ENCODE results near the gene TESK2.
A peak's percentile ranks its signal among the peaks of the same experiment; 100 is the strongest.

Gene TESK2

DNA sequence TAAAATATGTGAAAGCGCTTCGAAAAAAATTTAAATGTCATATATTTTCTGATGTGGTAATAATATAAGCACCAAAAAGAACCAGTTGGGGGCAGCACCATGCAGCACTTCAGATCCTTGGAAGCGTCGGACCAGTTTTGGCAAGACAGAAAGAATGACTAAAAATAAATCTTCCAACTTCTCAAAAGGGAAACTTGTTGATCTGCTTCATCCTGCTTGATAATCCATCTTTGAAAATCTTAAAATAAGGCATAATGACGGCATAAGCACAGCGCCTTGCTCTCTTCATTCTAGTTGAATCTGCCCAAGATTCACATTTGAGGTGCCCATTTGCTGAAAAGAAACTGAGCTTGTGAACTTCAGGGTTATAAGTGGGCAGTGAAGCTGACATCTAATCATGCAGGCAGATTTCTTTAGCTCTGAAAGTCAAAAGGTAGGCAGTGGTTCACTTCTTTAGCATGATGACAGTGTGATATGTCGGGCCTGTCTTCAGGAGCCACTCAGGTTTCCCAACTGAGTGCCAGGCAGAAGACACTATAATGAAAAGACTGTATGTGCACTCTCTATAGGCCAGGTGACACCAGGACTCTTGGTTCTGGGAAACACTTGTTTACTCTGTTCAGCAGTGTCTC lies 131.0 kb downstream of the TESK2 start:
- in situ Hi-C loops (cut with MboI; ENCODE audit: low pct_unique_long_range_greater_than_20kb, low sequenced_read_pairs, unreplicated experiment): loop anchor here (5.0 to 10.0 kb wide), 3 partner anchors 55 to 215 kb away; partner anchors contain the start of gene TESK2
- TF ChIP-seq, protein P1, sequence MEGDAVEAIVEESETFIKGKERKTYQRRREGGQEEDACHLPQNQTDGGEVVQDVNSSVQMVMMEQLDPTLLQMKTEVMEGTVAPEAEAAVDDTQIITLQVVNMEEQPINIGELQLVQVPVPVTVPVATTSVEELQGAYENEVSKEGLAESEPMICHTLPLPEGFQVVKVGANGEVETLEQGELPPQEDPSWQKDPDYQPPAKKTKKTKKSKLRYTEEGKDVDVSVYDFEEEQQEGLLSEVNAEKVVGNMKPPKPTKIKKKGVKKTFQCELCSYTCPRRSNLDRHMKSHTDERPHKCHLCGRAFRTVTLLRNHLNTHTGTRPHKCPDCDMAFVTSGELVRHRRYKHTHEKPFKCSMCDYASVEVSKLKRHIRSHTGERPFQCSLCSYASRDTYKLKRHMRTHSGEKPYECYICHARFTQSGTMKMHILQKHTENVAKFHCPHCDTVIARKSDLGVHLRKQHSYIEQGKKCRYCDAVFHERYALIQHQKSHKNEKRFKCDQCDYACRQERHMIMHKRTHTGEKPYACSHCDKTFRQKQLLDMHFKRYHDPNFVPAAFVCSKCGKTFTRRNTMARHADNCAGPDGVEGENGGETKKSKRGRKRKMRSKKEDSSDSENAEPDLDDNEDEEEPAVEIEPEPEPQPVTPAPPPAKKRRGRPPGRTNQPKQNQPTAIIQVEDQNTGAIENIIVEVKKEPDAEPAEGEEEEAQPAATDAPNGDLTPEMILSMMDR (IDR thresholded peaks at IDR 0.05; ENCODE audit: extremely low read depth, insufficient read depth, missing control alignments): peak; percentile 72

DNA sequence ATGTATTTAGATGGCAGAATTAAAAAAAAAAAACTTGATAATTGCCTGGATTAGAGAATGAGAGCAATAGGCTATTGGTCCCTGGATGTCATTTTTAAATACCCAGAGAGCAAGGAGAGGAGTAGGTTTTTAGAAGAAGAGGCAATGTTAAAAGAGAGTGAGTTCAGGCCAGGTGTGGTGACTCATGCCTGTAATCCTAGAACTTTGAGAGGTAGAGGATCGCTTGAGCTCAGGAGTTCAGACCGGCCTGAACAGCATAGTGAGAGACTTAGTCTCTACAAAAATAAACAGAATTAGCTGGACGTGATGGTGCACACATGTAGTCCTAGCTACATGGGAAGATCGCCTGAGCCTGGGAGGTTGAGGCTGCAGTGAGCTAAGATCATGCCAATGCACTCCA lies 134.8 kb downstream of the TESK2 start:
- DNase-seq (ENCODE audit: low spot score): no peak
- in situ Hi-C loops (cut with MboI; ENCODE audit: low pct_unique_long_range_greater_than_20kb, low sequenced_read_pairs, unreplicated experiment): loop anchor here (5.0 kb wide), 1 partner anchor 136 kb away; the partner anchor contains the start of gene TESK2
- TF ChIP-seq, protein P1 (IDR thresholded peaks at IDR 0.05; ENCODE audit: extremely low read depth, insufficient read depth, missing control alignments): no peak

More for the DNA sequence above, 131.0 kb downstream of the TESK2 start:
- no peak for DNase-seq (ENCODE audit: low spot score)

DNA sequence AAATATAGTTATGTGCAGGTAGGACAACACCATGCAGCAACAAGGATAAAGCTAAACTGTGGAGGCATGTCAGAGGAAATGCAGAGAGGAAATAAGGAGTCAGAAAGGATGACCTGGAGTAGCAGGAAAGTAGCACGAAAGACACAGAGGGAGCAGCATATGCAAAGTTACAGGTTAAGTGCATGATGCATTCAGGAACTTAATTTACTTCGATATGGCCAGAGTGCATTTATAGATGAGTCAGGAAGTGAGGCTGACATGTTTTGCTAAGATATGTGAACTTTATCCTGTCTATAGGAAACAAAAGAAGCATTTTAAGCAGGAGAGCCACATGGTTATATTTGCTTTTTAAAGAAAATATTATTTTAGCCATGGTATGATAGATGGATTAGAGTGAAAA lies 135.3 kb downstream of the TESK2 start:
- DNase-seq (ENCODE audit: low spot score): no peak
- in situ Hi-C loops (cut with MboI; ENCODE audit: low pct_unique_long_range_greater_than_20kb, low sequenced_read_pairs, unreplicated experiment): loop anchor here (5.0 kb wide), 1 partner anchor 137 kb away; the partner anchor contains the start of gene TESK2
- TF ChIP-seq, protein P1 (IDR thresholded peaks at IDR 0.05; ENCODE audit: extremely low read depth, insufficient read depth, missing control alignments): no peak

DNA sequence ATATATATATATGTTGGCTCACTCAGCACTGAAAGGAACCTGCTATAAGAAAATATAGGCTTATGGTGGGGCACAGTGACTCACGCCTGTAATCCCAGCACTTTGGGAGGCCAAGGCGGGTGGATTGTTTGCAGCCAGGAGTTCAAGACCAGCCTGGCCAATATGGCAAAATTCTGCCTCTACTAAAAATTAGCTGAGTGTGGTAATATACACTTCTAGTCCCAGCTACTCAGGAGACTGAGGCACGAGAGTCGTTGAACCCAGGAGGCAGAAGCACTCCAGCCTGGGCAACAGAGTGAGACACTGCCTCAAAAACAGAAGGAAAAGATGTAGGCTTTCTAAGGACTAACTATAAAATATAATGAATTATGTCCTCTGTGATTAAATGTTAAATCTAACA lies 136.1 kb downstream of the TESK2 start:
- in situ Hi-C loops (cut with MboI; ENCODE audit: low pct_unique_long_range_greater_than_20kb, low sequenced_read_pairs, unreplicated experiment): loop anchor here (5.0 kb wide), 1 partner anchor 137 kb away; the partner anchor contains the start of gene TESK2
- no peak for DNase-seq (ENCODE audit: low spot score)

DNA sequence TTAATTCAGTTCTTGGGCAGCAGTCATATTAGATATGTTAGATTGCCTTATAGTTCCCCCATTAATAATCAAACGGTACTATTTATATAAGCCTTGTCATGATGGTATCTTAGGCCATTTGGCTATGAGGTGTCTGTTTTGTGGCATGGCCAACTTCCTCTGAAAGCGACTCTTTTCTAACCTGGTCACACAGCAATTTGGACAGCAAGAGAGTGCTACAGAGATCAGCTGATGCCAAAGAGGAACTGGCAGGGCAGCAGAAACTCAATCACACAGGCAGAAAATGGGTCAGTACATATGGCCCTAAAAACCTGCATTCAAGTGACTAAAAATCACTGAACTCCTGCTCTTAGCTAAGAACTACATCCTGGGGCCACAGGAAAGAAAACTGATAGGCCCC lies 137.3 kb downstream of the TESK2 start:
- in situ Hi-C loops (cut with MboI; ENCODE audit: low pct_unique_long_range_greater_than_20kb, low sequenced_read_pairs, unreplicated experiment): no loop called here
- TF ChIP-seq, protein P1 (IDR thresholded peaks at IDR 0.05; ENCODE audit: extremely low read depth, insufficient read depth, missing control alignments): no peak
- DNase-seq (ENCODE audit: low spot score): no peak

More for the DNA sequence above, 136.1 kb downstream of the TESK2 start:
- TF ChIP-seq, protein P1 (IDR thresholded peaks at IDR 0.05; ENCODE audit: extremely low read depth, insufficient read depth, missing control alignments): no peak

DNA sequence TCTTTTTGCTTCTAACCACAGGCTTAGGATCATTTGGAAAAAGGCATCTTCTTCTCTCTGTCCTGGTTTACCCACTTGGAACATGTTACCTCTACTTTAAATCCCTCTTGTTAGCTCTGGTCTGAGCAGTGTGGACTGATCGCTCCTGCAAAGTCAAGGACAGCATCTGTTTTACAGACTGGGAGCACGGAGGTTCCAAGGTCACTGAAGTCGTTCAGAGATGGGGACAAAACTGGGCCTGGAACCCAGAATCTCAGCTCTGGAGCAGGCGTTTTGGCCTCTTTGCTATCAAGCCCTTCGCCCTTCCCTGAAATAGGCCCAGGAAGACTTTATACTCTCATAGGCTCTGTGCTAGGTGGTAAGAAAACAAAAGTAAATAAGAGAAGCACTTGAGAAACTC lies 139.5 kb downstream of the TESK2 start:
- DNase-seq (ENCODE audit: low spot score): no peak
- in situ Hi-C loops (cut with MboI; ENCODE audit: low pct_unique_long_range_greater_than_20kb, low sequenced_read_pairs, unreplicated experiment): no loop called here
- TF ChIP-seq, protein P1 (IDR thresholded peaks at IDR 0.05; ENCODE audit: extremely low read depth, insufficient read depth, missing control alignments): no peak
